HepG2 (cell line): ENCODE measurements around the gene MEGF10. TPM values are rescaled to one million over a fixed set of nuclear protein-coding genes. Genes with fewer than 3 reads are reported as not detected.

Experiments used
- ATAC-seq: fragments of 200-7000 bp; cut with Tn5 transposase; 3 replicates; pipeline ENCODE4 v1.9.1; 2020; ENCODE audit warnings: mild to moderate bottlenecking, moderate library complexity
- BruUV-seq: library from RNA; stranded (reverse); fragments of 400-500 nt; replicated peaks from 2 replicates; lab custom pipeline; 2021; lab: Mats Ljungman, UMichigan
- CTCF ChIA-PET: fragments of 300-600 bp; formaldehyde crosslinking; extraction: SDS; loops from one replicate; lab custom pipeline; 2021; ENCODE audit warnings: low total read pairs, inconsistent platforms, low intra/inter-chr PET ratio; lab: Yijun Ruan, JAX
- POLR2A ChIA-PET: fragments of 350-600 bp; sonication (Branson Sonifier 250); formaldehyde crosslinking; loops from one replicate; lab custom pipeline; 2020; ENCODE audit warnings: antibody characterized with exemption, inconsistent platforms; lab: Yijun Ruan, JAX
- DNase-seq: peaks from one replicate; pipeline ENCODE4 v3.0.0-alpha.2; 2015; ENCODE audit warnings: low spot score
- FAIRE-seq: peaks from 3 replicates; lab custom pipeline; 2011; peaks lifted over from hg19 to GRCh38; lab: Jason Lieb, UNC
- H2AFZ ChIP-seq: one replicate; pipeline ENCODE4 v1.6.1; 2011; ENCODE audit warnings: low read length, inconsistent platforms
- H3K27ac ChIP-seq: fragments of 300-600 bp; 3 replicates; pipeline ENCODE4 v1.8.0; 2011; ENCODE audit warnings: mixed run types, mild to moderate bottlenecking, mixed read lengths, low read length, inconsistent platforms; ENCODE audit not compliant: insufficient read depth; ENCODE audit errors: extremely low read length
- H3K27me3 ChIP-seq, 2 experiments: fragments of 200-600 bp in 1 of 2; 2 replicates in 1 of 2; 3 replicates in 1 of 2; pipeline versions ENCODE4 v1.6.0 to v1.8.0; 2011; ENCODE audit warnings: low read length in 2 of 2, mild to moderate bottlenecking in 2 of 2, moderate library complexity in 2 of 2, inconsistent platforms in 1 of 2; ENCODE audit not compliant: insufficient read depth in 2 of 2, control insufficient read depth in 1 of 2
- H3K36me3 ChIP-seq, 2 experiments: fragments of 200-600 bp in 1 of 2; replicated peaks in 1 of 2; 2 replicates in 1 of 2; 3 replicates in 1 of 2; pipeline versions ENCODE4 v1.5.1 to v1.8.0; 2011; ENCODE audit warnings: low read length in 2 of 2, inconsistent platforms in 1 of 2; ENCODE audit not compliant: insufficient read depth in 2 of 2, control insufficient read depth in 1 of 2
- H3K4me1 ChIP-seq: 2 replicates; pipeline ENCODE4 v1.5.1; 2012; ENCODE audit warnings: low read length, inconsistent platforms; ENCODE audit not compliant: insufficient read depth
- H3K4me2 ChIP-seq: 2 replicates; pipeline ENCODE4 v1.6.0; 2011; ENCODE audit warnings: low read depth, low read length, inconsistent platforms
- H3K4me3 ChIP-seq, 3 experiments: fragments of 200-600 bp in 1 of 3; sonication (generic), shearing (Covaris generic) in 1 of 3; replicated peaks in 1 of 3; 2 replicates each; pipeline ENCODE4 v1.5.1; 2011 to 2016; ENCODE audit warnings: low read length in 3 of 3, inconsistent platforms in 2 of 3, low read depth in 2 of 3, mild to moderate bottlenecking in 2 of 3, control low read depth in 1 of 3, mixed read lengths in 1 of 3; ENCODE audit not compliant: insufficient read depth in 1 of 3
- H3K79me2 ChIP-seq: one replicate; pipeline ENCODE4 v1.6.1; 2011; ENCODE audit warnings: low read length, inconsistent platforms; ENCODE audit not compliant: insufficient read depth
- H3K9ac ChIP-seq: 2 replicates; pipeline ENCODE4 v1.6.0; 2011; ENCODE audit warnings: mild to moderate bottlenecking, low read depth, low read length, inconsistent platforms; ENCODE audit not compliant: insufficient read depth
- H3K9me3 ChIP-seq: 2 replicates; pipeline ENCODE4 v1.5.1; 2012; ENCODE audit warnings: mild to moderate bottlenecking, low read length
- H4K20me1 ChIP-seq: 2 replicates; pipeline ENCODE4 v1.6.0; 2011; ENCODE audit warnings: inconsistent platforms, mild to moderate bottlenecking, low read length, moderate library complexity; ENCODE audit not compliant: insufficient read depth
- FOXP1 ChIP-seq, 2 experiments: fragments of 450-650 bp in 1 of 2; IDR thresholded peaks; 2 replicates each; pipeline ENCODE4 v1.6.1; 2017 to 2018; ENCODE audit warnings: antibody characterized with exemption in 1 of 2
- GABPA ChIP-seq, 2 experiments: IDR thresholded peaks; 2 replicates each; pipeline ENCODE4 v1.6.1; 2011 to 2016; ENCODE audit warnings: low read depth in 2 of 2, low read length in 1 of 2, missing biosample characterization in 1 of 2, missing genetic modification characterization in 1 of 2
- IKZF1 ChIP-seq: fragments of 450-650 bp; IDR thresholded peaks from 2 replicates; pipeline ENCODE4 v1.7.1; 2016
- MED1 ChIP-seq: sonication (generic); formaldehyde crosslinking; IDR thresholded peaks from 2 replicates; pipeline ENCODE4 v1.4.0; 2020; ENCODE audit warnings: missing genetic modification reagents
- NR2F2 ChIP-seq: IDR thresholded peaks from 2 replicates; pipeline ENCODE4 v1.6.1; 2012; ENCODE audit warnings: low read depth, inconsistent platforms, borderline replicate concordance
- ZEB1 ChIP-seq: IDR thresholded peaks from 2 replicates; pipeline ENCODE4 v1.6.1; 2012; ENCODE audit warnings: mild to moderate bottlenecking, low read depth, inconsistent platforms; ENCODE audit not compliant: insufficient replicate concordance
- ZNF296 ChIP-seq: sonication (generic); formaldehyde crosslinking; conservative IDR thresholded peaks from 2 replicates; pipeline ENCODE4 v1.5.0; 2020; ENCODE audit warnings: mild to moderate bottlenecking, missing genetic modification reagents
- ZNF556 ChIP-seq: sonication (generic); formaldehyde crosslinking; IDR thresholded peaks from 2 replicates; pipeline ENCODE4 v1.4.0; 2020; ENCODE audit warnings: mild to moderate bottlenecking, missing genetic modification reagents, borderline replicate concordance
- ZNF563 ChIP-seq: sonication (generic); formaldehyde crosslinking; IDR thresholded peaks from 2 replicates; pipeline ENCODE4 v1.8.0; 2022; ENCODE audit warnings: mild to moderate bottlenecking, moderate library complexity, missing genetic modification reagents
- WGBS: methylation state at CpG from one replicate; pipeline ENCODE4 v1.1.6; 2017; ENCODE audit warnings: low lambda C conversion rate; 5-methylcytosine and 5-hydroxymethylcytosine counted together
- in situ Hi-C: cut with HindIII; loops from 2 replicates; pipeline ENCODE4 v1.10.0; 2017; ENCODE audit warnings: low pct_unique_long_range_greater_than_20kb; ENCODE audit not compliant: extremely low pct_ligation_motif_present
- intact Hi-C: fragments of 100-400 bp; cut with micrococcal nuclease; formaldehyde crosslinking; loops from one replicate; pipeline ENCODE4 v1.10.0; 2022; ENCODE audit not compliant: unreplicated experiment
- polyA plus RNA-seq, 8 experiments: library from polyadenylated mRNA; depleted of rRNA in 3 of 8; stranded (reverse) in 7 of 8; unstranded in 1 of 8; fragments of >200 nt; fragmentation: Illumina TruSeq in 4 of 8; extraction: Trizol in 4 of 8; gene quantifications; 2 replicates each; pipeline versions ENCODE4 v1.2.1 to v1.2.3, GENCODE V29; 2011 to 2016; ENCODE audit warnings: low read depth in 4 of 8, missing spikeins in 1 of 8, mixed read lengths in 1 of 8; ENCODE audit not compliant: insufficient read depth in 1 of 8
- total RNA-seq, 5 experiments: library from RNA; depleted of rRNA; stranded (reverse); fragments of >200 nt; fragmentation: Illumina TruSeq; extraction: Trizol; gene quantifications; 2 replicates each; pipeline ENCODE4 v1.2.3, GENCODE V29; 2016; ENCODE audit warnings: low read depth in 1 of 5
- TF ChIP-seq, protein P1 (sequence below): sonication (generic); formaldehyde crosslinking; IDR thresholded peaks from 2 replicates; pipeline ENCODE4 v1.4.0; 2020; ENCODE audit warnings: missing genetic modification reagents, low read depth, mild to moderate bottlenecking, borderline replicate concordance

The MEGF10 gene
- total and polyA plus RNA-seq, 2 of the 13 experiments (the other 11 are each of a cell fraction or from before 2014, with no cell fraction given) = not detected

DNA sequence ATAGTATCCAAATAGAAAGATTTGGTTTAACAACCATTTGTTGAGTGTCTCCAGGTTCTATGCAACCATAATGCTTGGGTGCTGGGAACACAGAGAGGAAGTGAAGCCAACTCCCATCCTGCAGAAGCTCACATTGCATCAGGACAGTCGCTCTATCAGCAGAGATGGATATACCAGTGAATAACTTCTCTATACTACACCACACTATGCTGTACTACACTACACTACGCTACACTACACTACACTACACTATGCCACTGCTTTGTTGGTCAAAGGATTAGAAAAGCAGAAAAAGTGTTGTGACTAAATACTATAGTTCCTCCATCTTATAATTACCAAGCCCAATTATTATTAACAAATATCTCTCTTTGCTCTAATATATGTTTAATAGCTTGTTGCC lies 137.7 kb downstream of the MEGF10 start:
- Histone ChIP-seq H2AFZ (no peak overlapping the region), H3K27me3 (no peaks in the 10 kb centered on the region), H3K4me3 (no peak overlapping the region), H3K36me3 (no peaks in the 10 kb centered on the region), H3K79me2 (no peaks in the 10 kb centered on the region), H4K20me1 (no peaks in the 10 kb centered on the region), H3K9ac (no peak overlapping the region), H3K4me2 (no peak overlapping the region), H3K9me3 (no peaks in the 10 kb centered on the region), H3K27ac (no peak overlapping the region), H3K4me1 (no peaks in the 10 kb centered on the region)
- intact Hi-C loops = no loop called here
- BruUV-seq = no TSS peak
- CTCF ChIA-PET = no interaction called here
- in situ Hi-C loops = no loop called here
- FAIRE-seq (no peak), ATAC-seq (no peak), DNase-seq (no peak)
- POLR2A ChIA-PET = no interaction called here
- WGBS = 39% methylated on average over 2 of the region's 2 CpGs
- no peak for TF ChIP-seq ZNF563 (CRISPR knock-in tag)
- TF ChIP-seq NR2F2 = no peak
- no peak for TF ChIP-seq ZNF296
- no peak for TF ChIP-seq ZEB1
- TF ChIP-seq MED1 = no peak

DNA sequence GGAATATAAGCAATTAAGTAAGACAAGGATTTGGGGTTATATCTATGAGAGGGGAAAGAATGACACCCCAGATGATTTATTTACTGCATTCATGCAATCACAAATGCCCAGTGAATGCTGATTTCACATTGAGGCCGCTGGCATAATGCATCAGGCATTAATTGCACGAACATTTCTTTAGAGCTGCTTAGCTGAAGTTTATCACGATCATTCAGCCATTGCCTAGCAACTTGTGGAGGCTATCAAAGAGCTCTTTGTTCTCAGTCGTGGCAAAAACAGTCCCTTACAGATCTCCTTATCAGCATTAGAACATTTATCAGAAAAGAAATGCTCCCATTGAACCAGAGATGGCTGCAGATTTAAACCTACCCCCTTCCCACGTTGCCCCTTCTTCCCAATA lies 138.2 kb downstream of the MEGF10 start:
- no TSS peak for BruUV-seq
- ChIA-PET POLR2A (no interaction called here), CTCF (no interaction called here)
- DNase-seq (peak; percentile 36), FAIRE-seq (no peak), ATAC-seq (peak; percentile 54)
- WGBS = 8% methylated on average over 3 of the region's 5 CpGs
- Histone ChIP-seq H3K9me3 (no peaks in the 10 kb centered on the region), H3K27ac (no peak overlapping the region), H3K36me3 (no peaks in the 10 kb centered on the region), H3K9ac (no peak overlapping the region), H3K4me1 (no peaks in the 10 kb centered on the region), H3K27me3 (no peaks in the 10 kb centered on the region), H3K4me2 (no peak overlapping the region), H2AFZ (no peak overlapping the region), H3K79me2 (no peaks in the 10 kb centered on the region), H3K4me3 (no peak overlapping the region), H4K20me1 (no peaks in the 10 kb centered on the region)
- in situ Hi-C loops (no loop called here), intact Hi-C loops (no loop called here)
- TF ChIP-seq, protein P1, sequence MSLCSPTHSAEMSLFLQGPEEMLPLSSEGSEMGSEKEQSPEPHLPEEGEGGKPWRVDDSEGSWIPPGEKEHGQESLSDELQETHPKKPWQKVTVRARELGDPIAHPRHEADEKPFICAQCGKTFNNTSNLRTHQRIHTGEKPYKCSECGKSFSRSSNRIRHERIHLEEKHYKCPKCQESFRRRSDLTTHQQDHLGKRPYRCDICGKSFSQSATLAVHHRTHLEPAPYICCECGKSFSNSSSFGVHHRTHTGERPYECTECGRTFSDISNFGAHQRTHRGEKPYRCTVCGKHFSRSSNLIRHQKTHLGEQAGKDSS (CRISPR knock-in tag) = no peak
- no peak for TF ChIP-seq ZNF556
- no peak for TF ChIP-seq FOXP1 (IDR thresholded peaks at IDR 0.05)
- TF ChIP-seq FOXP1 (CRISPR knock-in tag; IDR thresholded peaks at IDR 0.05) = no peak
- TF ChIP-seq IKZF1 = no peak
- no peak for TF ChIP-seq GABPA (IDR thresholded peaks at IDR 0.05; ENCODE audit: low read depth, low read length)
- TF ChIP-seq GABPA (CRISPR knock-in tag; IDR thresholded peaks at IDR 0.05; ENCODE audit: low read depth) = no peak
